ENCODE results near the gene PABPC4L. TPM values are rescaled to one million over a fixed set of nuclear protein-coding genes. Genes with fewer than 3 reads are reported as not detected.

Gene PABPC4L
- total RNA-seq, result 1 to 10 TPM in 1 of 4 donors, under 1 TPM in 3; 0.19 to 1.0 (median 0.70) TPM

DNA sequence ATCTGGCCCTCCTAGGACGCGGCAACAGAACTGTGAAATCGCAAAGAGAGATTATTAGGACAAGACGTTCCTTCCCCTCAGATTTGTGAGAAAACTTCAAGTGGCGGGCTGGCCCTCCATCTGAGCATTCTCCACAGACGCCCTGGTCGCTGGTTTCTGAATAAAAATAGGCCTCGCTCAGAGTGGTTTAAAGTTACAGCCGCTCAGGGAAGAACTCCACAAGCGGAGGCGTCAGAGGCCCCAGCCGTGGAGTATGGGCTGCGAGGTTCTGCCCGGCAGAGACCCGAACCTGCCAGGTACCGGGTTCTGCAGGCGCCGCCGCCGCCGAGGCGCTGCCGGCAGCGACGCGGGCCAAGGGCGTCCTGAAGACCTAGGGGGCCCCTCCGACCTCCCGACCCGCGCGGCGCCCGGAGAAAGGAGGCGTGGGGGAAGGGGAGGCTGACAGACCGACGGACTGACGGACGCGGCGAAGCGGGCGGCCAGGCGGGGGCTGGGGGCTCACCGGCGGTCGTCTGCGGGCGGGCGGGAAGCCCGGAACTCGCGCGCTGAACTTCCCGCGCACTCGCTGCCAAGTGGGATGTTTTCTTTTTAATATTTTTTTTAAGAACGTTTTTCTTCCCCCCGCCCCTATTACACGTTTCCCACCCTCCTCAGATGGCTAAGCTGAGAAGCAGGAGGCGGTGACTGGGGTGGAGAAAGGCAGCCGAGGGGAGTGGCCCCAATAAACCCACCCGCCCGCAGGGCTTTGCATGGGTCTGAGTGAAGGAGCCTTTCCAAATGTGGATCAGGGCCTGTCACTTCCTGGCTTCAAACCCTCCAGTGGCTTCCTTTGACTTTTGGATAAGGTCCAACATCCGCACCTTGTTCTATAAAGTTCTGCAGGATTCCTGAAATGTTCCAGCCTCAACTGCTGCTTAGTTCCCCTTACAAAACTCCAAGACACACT lies at the start of gene PABPC4L:
TSS of gene PABPC4L (minus strand) at position 574 of the 946 bp plus-strand sequence. CDS start 770 bp downstream, outside the sequence.
- Histone ChIP-seq H3K4me1 (peaks cover 0 to 24% (median 0%) of the 10 kb centered on the region in 3 donors), H3K36me3 (no peaks in the 10 kb centered on the region), H3K27ac (peak within 1 kb of the TSS; percentile 48 to 66 (median 57)), H3K4me3 (peak within 1 kb of the TSS; percentile 42 to 76 (median 60)), H3K9me3 (no peaks in the 10 kb centered on the region), H3K27me3 (no peaks in the 10 kb centered on the region)
- TF ChIP-seq POLR2A (IDR thresholded peaks at IDR 0.05), result no peak
- TF ChIP-seq, protein P1, sequence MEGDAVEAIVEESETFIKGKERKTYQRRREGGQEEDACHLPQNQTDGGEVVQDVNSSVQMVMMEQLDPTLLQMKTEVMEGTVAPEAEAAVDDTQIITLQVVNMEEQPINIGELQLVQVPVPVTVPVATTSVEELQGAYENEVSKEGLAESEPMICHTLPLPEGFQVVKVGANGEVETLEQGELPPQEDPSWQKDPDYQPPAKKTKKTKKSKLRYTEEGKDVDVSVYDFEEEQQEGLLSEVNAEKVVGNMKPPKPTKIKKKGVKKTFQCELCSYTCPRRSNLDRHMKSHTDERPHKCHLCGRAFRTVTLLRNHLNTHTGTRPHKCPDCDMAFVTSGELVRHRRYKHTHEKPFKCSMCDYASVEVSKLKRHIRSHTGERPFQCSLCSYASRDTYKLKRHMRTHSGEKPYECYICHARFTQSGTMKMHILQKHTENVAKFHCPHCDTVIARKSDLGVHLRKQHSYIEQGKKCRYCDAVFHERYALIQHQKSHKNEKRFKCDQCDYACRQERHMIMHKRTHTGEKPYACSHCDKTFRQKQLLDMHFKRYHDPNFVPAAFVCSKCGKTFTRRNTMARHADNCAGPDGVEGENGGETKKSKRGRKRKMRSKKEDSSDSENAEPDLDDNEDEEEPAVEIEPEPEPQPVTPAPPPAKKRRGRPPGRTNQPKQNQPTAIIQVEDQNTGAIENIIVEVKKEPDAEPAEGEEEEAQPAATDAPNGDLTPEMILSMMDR (IDR thresholded peaks at IDR 0.05), result no peak
- intact Hi-C loops (cut with DNase I), result no loop called here
- WGBS, 2 donors, result 6 to 35% methylated on average over 9 to 41 of the region's 65 CpGs
- DNase-seq, result no peak

DNA sequence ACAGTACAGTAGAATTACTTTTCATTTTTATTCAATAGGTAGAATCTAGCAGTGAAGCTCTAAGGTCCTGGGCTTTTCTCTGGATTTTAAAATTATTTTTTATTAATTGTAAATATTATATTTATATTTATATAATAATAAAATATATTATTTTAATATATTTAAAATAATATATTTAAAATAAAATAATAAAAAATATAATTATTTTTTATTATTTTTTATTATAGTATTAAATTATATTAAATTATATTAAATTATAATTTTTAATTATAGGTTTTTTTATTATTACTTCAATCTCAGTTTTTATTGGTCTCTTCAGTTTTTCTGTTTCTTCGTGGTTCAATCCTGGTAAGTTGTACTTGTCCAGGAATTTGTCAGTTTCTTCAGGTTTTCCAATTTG lies 49.7 kb upstream of the PABPC4L start:
- TF ChIP-seq POLR2A (IDR thresholded peaks at IDR 0.05), result no peak
- TF ChIP-seq, protein P1 (IDR thresholded peaks at IDR 0.05), result no peak
- Histone ChIP-seq H3K4me3 (no peak overlapping the region), H3K9me3 (no peaks in the 10 kb centered on the region), H3K27me3 (no peaks in the 10 kb centered on the region), H3K36me3 (no peaks in the 10 kb centered on the region), H3K4me1 (no peaks in the 10 kb centered on the region), H3K27ac (no peak overlapping the region)
- intact Hi-C loops (cut with DNase I), result no loop called here
- 68 to 75% methylated on average over 1 of the region's 1 CpG for WGBS, 2 donors
- DNase-seq, result no peak

DNA sequence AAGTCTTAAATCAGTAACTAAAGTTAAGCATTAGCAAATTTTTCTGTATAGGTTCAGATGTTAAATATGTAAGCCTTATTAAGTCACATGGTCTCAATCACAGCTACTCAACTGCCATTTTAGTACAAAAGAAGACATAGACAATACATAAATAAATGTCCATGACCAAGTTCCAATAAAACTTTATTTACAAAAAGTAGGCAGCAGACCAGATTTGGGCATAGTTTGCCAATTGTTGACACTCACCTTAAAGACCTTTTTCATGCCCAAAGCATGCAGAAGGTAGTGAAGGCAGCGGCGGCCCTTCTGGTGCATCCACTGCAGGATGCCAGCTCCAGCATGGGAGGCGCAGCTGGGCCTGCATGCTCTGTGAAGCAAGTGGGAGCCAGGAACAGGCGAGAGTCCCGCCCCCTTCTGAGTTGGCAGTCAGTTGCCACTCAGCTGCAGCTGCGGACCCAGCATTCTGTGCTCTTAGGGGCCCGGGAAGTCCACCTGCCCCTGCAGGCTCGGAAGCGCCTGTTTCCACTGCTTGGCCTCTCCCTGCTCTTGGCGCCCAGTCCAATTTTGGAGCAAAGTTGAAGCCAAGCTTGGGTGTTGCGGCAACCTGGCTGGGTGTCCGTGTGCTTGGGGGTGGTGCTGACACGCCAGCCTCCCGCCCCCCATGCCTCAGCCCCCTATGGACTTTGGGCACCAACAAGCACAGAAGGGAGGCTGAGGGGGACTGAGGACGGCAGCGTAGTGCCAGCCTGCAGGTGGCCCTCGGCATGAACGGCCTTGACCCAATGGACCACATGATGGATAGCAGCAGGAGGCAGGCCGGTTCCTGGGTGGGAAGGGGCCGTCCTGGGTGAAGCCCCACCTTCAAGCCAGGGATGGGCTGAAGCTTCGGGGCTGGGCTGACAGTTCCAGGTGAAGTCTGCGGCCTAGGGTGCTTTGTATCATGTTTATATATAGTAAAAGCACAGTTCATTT lies 42.4 kb upstream of the PABPC4L start:
- DNase-seq, result no peak
- no peak overlapping the region for H3K27ac ChIP-seq
- TF ChIP-seq POLR2A (IDR thresholded peaks at IDR 0.05), result no peak
- TF ChIP-seq, protein P1 (IDR thresholded peaks at IDR 0.05), result no peak
- WGBS, 2 donors, result 77 to 94% methylated on average over 5 to 10 of the region's 22 CpGs
- no peaks in the 10 kb centered on the region for H3K9me3 ChIP-seq
- H3K4me1 ChIP-seq, result no peaks in the 10 kb centered on the region
- H3K36me3 ChIP-seq, result no peaks in the 10 kb centered on the region
- no peak overlapping the region for H3K4me3 ChIP-seq
- no peaks in the 10 kb centered on the region for H3K27me3 ChIP-seq
- intact Hi-C loops (cut with DNase I), result no loop called here

DNA sequence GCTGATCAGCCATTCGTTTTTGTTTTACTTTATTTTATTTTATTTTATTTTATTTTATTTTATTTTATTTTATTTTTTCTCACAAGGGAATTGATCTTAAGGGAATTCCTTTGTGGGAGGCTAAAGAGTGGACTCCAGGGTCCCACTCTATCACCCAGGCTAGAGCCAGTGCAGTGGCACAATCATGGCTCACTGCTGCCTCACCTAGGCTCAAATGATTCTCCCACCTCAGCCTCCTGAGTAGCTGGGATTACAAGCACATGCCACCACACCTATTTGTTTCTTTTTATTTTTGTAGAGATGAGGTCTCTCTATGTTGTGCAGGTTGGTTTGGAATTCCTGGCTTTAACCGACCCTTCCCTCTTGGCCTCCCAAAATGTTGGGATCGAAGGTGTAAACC lies 17.5 kb upstream of the PABPC4L start:
- Histone ChIP-seq H3K4me1 (no peaks in the 10 kb centered on the region), H3K4me3 (no peak overlapping the region), H3K9me3 (no peaks in the 10 kb centered on the region), H3K27ac (no peak overlapping the region), H3K27me3 (no peaks in the 10 kb centered on the region), H3K36me3 (no peaks in the 10 kb centered on the region)
- intact Hi-C loops (cut with DNase I), result no loop called here
- 72 to 87% methylated on average over 3 of the region's 3 CpGs for WGBS, 2 donors
- TF ChIP-seq POLR2A (IDR thresholded peaks at IDR 0.05), result no peak
- TF ChIP-seq, protein P1 (IDR thresholded peaks at IDR 0.05), result no peak
- DNase-seq, result no peak

Data from esophagus squamous epithelium (tissue), 5 donors.